ENCODE data around the gene VPS13A. TPM values are rescaled to one million over a fixed set of nuclear protein-coding genes. Genes with fewer than 3 reads are reported as not detected.

The VPS13A gene
- total RNA-seq, 4 donors from 2014 or later = 17.1 to 46.7 (median 26.7) TPM

GRCh38 chr9:77212801-77213200, 35.5 kb downstream of the VPS13A start:
- Histone ChIP-seq H3K36me3 (peaks cover 0 to 67% (median 0%) of the 10 kb centered on the region in 3 donors), H3K27ac (no peak overlapping the region), H3K27me3 (no peaks in the 10 kb centered on the region), H3K4me1 (no peaks in the 10 kb centered on the region), H3K4me3 (no peak overlapping the region), H3K9me3 (no peaks in the 10 kb centered on the region)
- 95 to 96% methylated on average over 1 of the region's 1 CpG for WGBS, 2 donors
- intact Hi-C loops (cut with DNase I) = no loop called here
- TF ChIP-seq CTCF (IDR thresholded peaks at IDR 0.05) = no peak
- TF ChIP-seq POLR2A (IDR thresholded peaks at IDR 0.05) = no peak
- DNase-seq = no peak

GRCh38 chr9:77215874-77216273, 38.5 kb downstream of the VPS13A start:
- 82 to 88% methylated on average over 2 to 3 of the region's 5 CpGs for whole genome bisulfite sequencing, 2 donors
- Histone ChIP-seq H3K4me1 (peaks cover 0 to 4% (median 0%) of the 10 kb centered on the region in 3 donors), H3K27ac (no peak overlapping the region), H3K36me3 (peaks cover 0 to 58% (median 0%) of the 10 kb centered on the region in 3 donors), H3K27me3 (no peaks in the 10 kb centered on the region), H3K9me3 (no peaks in the 10 kb centered on the region), H3K4me3 (no peak overlapping the region)
- TF ChIP-seq CTCF (IDR thresholded peaks at IDR 0.05) = no peak
- no peak for TF ChIP-seq POLR2A (IDR thresholded peaks at IDR 0.05)
- DNase-seq = no peak
- intact Hi-C loops (cut with DNase I) = no loop called here

GRCh38 chr9:77218612-77219011, 41.3 kb downstream of the VPS13A start:
- WGBS, 2 donors = 60 to 73% methylated on average over 3 of the region's 3 CpGs
- Histone ChIP-seq H3K4me3 (no peak overlapping the region), H3K27me3 (no peaks in the 10 kb centered on the region), H3K4me1 (peaks cover 0 to 4% (median 0%) of the 10 kb centered on the region in 3 donors), H3K36me3 (peaks cover 0 to 54% (median 0%) of the 10 kb centered on the region in 3 donors), H3K27ac (no peak overlapping the region), H3K9me3 (no peaks in the 10 kb centered on the region)
- intact Hi-C loops (cut with DNase I) = no loop called here
- no peak for DNase-seq
- TF ChIP-seq POLR2A (IDR thresholded peaks at IDR 0.05) = no peak
- no peak for TF ChIP-seq CTCF (IDR thresholded peaks at IDR 0.05)

GRCh38 chr9:77221431-77221830, 44.1 kb downstream of the VPS13A start:
- H3K27ac ChIP-seq = no peak overlapping the region
- 87 to 88% methylated on average over 3 of the region's 3 CpGs for WGBS, 2 donors
- no peak for DNase-seq
- no peak overlapping the region for H3K4me3 ChIP-seq
- H3K27me3 ChIP-seq = no peaks in the 10 kb centered on the region
- peaks cover 0 to 4% (median 0%) of the 10 kb centered on the region in 3 donors for H3K4me1 ChIP-seq
- intact Hi-C loops (cut with DNase I) = no loop called here
- TF ChIP-seq CTCF (IDR thresholded peaks at IDR 0.05) (no peak), POLR2A (IDR thresholded peaks at IDR 0.05) (no peak)
- H3K36me3 ChIP-seq = peaks cover 0 to 51% (median 0%) of the 10 kb centered on the region in 3 donors
- H3K9me3 ChIP-seq = no peaks in the 10 kb centered on the region

GRCh38 chr9:77224746-77225312, 47.5 kb downstream of the VPS13A start:
- no peak for DNase-seq
- intact Hi-C loops (cut with DNase I) = no loop called here
- Histone ChIP-seq H3K36me3 (peaks cover 0 to 80% (median 5%) of the 10 kb centered on the region in 3 donors), H3K4me1 (no peaks in the 10 kb centered on the region), H3K27ac (no peak overlapping the region), H3K9me3 (no peaks in the 10 kb centered on the region), H3K27me3 (no peaks in the 10 kb centered on the region), H3K4me3 (no peak overlapping the region)
- no peak for TF ChIP-seq CTCF (IDR thresholded peaks at IDR 0.05)
- no peak for TF ChIP-seq POLR2A (IDR thresholded peaks at IDR 0.05)
- WGBS, 2 donors = 73 to 80% methylated on average over 5 of the region's 5 CpGs
